ENCODE data around the gene AGAP1. TPM values are rescaled to one million over a fixed set of nuclear protein-coding genes. Genes with fewer than 3 reads are reported as not detected.
"Not testable (repeated sequence)": the region's sequence is repeated elsewhere in the genome, so short reads cannot be mapped to it uniquely, and the experiment has no call there.

Gene AGAP1
- total RNA-seq, 1 donor: 1.1 TPM

GRCh38 chr2:235925250-235925919 is 431.5 kb downstream of the AGAP1 start:
- DNase-seq (ENCODE audit: low read depth in 2 of 3, low spot score in 2 of 3): no peak

DNA sequence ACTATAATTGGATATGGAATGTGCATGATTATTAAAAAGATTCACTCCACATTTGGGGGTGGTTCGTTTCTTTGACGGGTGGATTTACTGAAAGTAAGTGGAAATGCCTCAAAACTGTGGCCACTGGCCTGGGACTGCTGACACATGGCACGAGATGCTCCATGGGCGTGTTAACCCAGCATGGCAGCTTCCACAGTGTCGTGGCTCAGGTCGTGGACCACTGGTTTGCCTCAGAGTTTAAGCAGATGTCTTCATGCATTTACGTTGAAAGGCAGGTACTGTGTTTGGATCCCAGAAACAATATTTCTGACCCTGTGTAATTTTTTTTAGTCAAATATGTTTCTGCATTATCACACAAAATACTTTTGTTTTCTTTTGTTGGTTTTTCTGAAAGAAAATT is 432.4 kb downstream of the AGAP1 start:
- no peak for DNase-seq (ENCODE audit: low read depth in 2 of 3, low spot score in 2 of 3)

DNA sequence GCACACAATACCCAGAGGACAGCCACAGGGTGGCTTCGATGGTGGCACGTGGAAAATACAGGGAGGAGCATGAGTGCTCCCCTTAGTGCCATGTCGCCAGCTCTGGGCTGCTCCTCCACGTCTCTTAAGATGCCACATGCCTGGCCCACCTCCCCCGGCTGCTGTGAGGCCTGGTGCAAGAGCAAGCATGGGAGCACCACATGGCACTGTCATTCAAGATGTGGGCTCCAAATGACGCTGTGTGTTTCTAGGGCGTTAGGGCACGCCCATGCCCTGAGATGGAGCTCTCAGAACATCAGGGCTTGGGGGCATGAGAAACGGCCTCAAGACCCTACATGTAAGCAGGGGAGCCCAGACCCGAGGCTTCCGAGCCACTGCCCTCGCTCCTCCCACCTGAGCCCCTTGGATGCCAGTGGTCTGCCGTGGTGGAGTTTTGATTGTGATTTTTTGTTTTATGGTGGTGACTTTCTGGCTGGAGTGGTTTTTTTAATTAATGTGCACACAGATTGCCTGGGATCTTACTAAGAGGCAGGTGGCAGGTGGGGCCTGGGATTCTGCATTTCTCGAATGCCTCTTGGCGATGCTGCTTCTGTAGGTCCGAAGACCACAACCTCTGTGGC is 435.0 kb downstream of the AGAP1 start:
- DNase-seq (ENCODE audit: low read depth in 2 of 3, low spot score in 2 of 3): no peak

GRCh38 chr2:235930701-235931100 is 436.9 kb downstream of the AGAP1 start:
- no peak for DNase-seq (ENCODE audit: low read depth in 2 of 3, low spot score in 2 of 3)

GRCh38 chr2:235931676-235932075 is 437.8 kb downstream of the AGAP1 start:
- no peak for DNase-seq (ENCODE audit: low read depth in 2 of 3, low spot score in 2 of 3)

GRCh38 chr2:235934059-235934773 is 440.4 kb downstream of the AGAP1 start:
- no peak for DNase-seq (ENCODE audit: low read depth in 2 of 3, low spot score in 2 of 3)

DNA sequence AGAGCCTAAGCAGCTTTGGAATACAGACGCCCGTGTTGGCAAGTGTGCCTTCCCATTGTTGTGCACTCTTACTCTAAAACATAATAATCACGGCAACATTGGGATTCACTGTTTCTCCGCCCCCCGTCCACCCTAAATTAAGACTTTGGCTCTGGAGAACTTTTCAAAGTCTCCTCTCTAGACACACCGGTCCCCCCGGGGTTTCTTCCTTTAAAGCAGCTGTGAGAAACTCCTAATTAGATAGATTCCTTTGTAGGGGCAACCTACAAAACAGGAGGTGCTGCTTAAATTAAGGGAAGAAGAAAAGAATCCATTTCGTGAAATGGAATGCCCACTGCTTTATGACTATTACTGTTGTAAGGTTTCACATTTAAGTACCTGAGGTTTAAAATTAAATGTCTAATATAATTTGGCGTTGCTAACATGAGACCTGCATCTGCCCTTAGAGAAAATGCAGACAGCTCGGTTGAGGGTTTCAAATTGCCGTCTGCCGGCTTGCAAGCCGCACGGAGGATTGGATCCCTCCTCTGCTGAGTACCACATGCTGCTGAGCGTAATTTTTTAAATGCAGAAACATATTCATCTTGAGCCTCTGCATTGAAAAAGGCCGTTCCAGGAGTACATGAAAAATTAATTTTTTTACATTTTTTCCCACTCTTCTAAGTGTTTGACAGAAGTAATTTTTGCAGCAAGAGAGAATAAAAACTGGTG is 441.1 kb downstream of the AGAP1 start:
- DNase-seq (ENCODE audit: low read depth in 2 of 3, low spot score in 2 of 3): no peak

DNA sequence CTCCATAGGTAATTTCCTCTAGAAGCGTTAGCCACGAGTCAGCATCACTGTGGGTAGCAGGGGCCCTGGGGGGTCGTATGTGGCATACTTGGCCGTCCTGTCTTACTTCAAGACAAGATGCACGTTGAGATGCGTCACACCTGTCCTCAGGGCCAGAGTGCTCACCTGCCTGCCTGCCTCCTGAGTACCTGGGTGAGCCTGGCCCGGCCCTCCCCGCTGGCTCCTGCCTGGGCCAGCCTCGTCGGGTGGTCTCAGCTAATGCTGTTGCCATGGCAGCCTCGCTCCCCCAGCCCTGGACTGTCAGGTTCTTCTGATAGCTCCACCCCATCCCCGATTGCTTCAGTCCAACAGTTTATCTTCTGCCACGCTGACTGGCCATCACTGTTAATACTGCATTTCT is 441.9 kb downstream of the AGAP1 start:
- DNase-seq (ENCODE audit: low read depth in 2 of 3, low spot score in 2 of 3): no peak

DNA sequence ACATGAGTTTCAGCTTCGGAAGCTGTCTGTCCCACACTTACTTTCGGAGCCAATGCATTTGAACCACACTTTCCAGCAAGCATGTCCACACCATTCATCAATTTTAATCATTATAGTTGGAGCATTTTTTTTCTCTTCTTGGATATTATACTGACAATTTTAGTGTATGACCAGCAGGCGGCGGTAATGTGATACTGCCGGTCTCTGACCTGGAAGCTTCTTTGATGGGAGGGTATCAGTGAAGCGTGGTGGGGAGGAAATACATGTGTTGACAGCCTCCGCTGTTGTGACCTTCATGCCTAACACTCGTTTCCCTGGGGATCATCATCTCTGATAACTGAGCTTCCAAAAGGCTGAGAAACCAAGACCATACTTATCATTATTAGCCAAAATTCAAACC is 442.6 kb downstream of the AGAP1 start:
- DNase-seq (ENCODE audit: low read depth in 2 of 3, low spot score in 2 of 3): no peak

GRCh38 chr2:235937087-235937486 is 443.2 kb downstream of the AGAP1 start:
- no peak for DNase-seq (ENCODE audit: low read depth in 2 of 3, low spot score in 2 of 3)

- no peak for DNase-seq (ENCODE audit: low read depth in 2 of 3, low spot score in 2 of 3)
Observed at GRCh38 chr2:235937526-235937925, 443.7 kb downstream of the AGAP1 start.

DNA sequence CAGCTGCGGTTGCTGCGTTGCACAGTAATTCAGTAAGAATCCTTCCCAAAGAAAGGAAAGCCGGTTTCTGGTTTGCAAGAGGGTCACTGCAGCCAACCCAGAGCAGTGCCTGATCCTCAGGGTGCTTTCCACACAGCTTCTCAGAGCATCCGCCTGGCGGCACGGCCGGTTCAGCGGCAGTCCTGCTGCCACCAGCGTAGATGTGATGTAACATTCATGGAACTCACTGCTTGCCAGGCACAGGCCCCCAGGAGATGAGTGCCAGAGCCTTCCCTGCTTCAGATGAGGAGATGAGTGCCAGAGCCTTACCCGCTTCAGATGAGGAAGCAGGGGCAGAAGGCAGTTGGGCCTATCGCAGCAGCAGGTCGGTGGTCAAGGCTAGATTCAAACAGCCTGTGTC is 444.1 kb downstream of the AGAP1 start:
- DNase-seq (ENCODE audit: low read depth in 2 of 3, low spot score in 2 of 3): no peak

DNA sequence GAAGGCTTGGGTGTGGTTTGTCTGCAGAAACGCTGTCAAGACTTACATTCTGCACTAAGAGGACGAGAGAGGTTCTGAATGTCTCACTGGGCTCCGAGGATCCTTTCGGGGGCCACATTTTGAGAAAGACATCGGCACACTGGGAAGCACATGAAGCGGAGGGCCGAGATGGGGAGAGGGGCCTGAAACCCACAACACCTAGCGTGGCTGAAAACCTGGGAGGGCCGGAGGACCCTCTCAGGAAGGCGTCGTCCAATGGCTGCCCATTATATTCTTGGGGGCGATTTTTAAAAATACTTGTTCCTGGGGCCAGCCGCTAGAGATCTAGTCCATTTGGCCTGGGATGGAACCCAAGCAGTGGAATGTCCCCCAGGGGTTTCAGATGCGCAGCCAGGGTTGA is 444.8 kb downstream of the AGAP1 start:
- no peak for DNase-seq (ENCODE audit: low read depth in 2 of 3, low spot score in 2 of 3)

DNA sequence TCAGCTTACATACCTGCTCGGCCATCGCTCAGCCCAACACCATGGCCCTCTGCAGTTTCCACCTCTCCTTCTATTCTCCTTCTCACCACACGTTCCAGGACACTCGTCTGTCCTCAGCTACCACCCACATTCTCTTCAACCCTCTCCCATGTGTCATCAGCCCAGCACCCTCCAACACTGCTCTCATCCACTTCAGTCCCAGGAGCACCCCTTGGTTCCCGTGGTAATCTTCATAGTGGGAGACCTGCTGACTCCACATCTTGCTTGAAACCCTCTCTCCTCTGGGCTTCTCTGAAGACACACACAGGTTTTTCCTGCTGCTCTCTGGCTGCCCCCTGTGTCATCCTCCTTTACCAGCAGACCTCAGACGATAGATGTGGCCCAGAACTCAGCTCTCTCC is 445.6 kb downstream of the AGAP1 start:
- no peak for DNase-seq (ENCODE audit: low read depth in 2 of 3, low spot score in 2 of 3)

DNA sequence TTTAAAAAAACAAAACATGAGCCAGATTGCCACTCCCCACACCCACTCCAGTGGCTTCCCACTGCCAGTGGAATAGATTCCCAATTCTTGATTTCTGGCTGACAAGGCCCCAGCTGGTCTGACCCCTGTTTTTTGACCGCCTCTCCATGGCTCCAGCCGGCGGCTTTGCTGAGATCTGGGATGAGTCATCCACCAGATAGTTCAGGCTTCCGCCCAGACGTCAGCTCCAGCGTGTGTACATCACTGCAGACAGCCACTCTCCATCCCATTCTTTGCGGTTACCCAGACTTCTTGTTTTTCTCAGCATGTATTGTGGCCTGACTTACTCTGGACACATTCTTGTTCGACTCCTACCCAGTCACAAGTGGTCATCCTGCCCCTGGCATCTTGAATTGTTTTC is 446.5 kb downstream of the AGAP1 start:
- DNase-seq (ENCODE audit: low read depth in 2 of 3, low spot score in 2 of 3): no peak

DNA sequence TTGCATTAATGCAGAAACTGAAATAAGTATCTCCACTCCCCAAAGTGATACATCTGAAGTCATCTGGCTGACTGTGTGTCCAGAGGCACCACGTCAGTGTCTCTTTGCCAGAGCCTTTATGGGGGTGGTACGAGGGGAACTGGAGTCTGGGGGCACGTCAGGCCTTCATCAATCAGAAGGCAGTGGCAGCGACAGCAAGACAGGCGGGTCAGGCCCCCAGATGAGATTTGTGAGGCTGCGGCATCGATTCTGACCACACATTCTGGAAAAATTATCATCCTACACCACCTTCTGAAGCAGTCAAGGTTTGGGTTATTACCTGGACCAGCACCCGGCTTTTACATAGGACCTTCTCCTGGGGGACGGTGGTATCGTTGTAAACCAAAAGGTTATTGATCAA is 450.7 kb downstream of the AGAP1 start:
- DNase-seq (ENCODE audit: low read depth in 2 of 3, low spot score in 2 of 3): no peak

DNA sequence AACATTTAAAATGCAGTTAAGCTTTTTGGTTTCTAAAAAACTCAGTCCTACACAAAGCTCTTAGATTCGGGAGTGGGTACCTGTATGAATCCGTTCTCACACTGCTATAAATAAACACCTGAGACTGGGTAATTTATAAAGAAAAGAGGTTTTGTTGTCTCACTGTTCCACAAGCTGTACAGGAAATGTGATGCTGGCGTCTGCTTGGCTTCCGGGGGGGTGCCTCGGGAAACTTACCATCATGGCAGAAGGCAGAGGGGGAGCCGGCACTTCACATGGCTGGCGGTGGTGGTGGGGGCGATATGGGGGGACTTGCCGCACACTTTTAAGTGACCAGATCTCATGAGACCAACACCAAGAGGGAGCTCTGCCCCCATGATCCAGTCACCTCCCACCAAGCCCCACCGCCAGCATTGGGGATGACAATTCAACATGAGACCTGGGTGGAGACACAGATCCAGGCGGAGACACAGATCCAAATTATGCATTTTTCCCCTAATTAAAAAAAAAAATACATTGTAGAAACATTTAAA is 451.8 kb downstream of the AGAP1 start:
- DNase-seq (ENCODE audit: low read depth in 2 of 3, low spot score in 2 of 3): no peak

DNA sequence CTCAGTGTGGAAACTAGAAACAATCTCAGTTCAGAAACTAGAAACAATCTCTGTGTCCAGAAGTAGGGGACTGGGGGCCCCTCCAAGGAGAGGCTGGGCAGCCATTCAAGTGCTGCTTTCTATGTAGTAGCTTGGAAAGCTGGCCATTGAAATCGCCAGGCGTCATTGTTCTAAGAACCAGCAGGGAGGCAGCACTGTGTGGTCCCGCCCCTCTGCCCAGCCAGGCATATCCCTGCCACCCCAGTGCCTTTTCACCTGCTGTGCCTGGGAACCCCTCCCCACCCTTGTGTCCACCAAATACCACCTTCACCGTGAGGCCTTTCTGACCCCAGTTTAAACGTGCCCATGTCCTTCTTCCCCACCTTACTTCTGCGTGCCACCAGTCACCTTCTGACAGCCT is 452.7 kb downstream of the AGAP1 start:
- no peak for DNase-seq (ENCODE audit: low read depth in 2 of 3, low spot score in 2 of 3)

GRCh38 chr2:235947055-235947454 is 453.2 kb downstream of the AGAP1 start:
- DNase-seq (ENCODE audit: low read depth in 2 of 3, low spot score in 2 of 3): not testable (repeated sequence)

GRCh38 chr2:235949567-235950472 is 456.0 kb downstream of the AGAP1 start:
- DNase-seq (ENCODE audit: low read depth in 2 of 3, low spot score in 2 of 3): no peak
